Measurements from ENCODE around the gene ELFN1.

DNA sequence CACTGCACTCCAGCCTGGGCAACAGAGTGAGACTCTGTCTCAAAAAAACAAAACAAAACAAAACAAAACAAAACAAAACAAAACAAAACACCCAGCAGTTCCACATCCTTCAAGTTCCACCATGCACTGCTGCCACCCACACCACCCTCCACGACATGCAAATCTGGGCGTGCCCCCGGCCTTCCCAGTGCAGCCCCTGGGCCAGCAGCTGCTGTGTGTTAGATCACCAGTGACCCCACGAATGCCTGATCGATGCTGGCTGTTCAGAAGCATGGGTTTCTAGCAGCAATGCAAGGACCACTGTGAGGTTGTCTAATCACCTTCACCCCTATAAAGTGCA lies 36.3 kb downstream of the ELFN1 start:
- no peak for TF ChIP-seq POLR2AphosphoS5 (IDR thresholded peaks at IDR 0.05; ENCODE audit: low read depth, low read length)
- TF ChIP-seq SIN3A (IDR thresholded peaks at IDR 0.05; ENCODE audit: borderline replicate concordance, insufficient read depth, low read length): no peak
